Measurements from ENCODE around the gene ASCC1.
"Not testable (repeated sequence)": the region's sequence is repeated elsewhere in the genome, so short reads cannot be mapped to it uniquely, and the experiment has no call there.

Gene ASCC1, protein sequence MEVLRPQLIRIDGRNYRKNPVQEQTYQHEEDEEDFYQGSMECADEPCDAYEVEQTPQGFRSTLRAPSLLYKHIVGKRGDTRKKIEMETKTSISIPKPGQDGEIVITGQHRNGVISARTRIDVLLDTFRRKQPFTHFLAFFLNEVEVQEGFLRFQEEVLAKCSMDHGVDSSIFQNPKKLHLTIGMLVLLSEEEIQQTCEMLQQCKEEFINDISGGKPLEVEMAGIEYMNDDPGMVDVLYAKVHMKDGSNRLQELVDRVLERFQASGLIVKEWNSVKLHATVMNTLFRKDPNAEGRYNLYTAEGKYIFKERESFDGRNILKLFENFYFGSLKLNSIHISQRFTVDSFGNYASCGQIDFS

DNA sequence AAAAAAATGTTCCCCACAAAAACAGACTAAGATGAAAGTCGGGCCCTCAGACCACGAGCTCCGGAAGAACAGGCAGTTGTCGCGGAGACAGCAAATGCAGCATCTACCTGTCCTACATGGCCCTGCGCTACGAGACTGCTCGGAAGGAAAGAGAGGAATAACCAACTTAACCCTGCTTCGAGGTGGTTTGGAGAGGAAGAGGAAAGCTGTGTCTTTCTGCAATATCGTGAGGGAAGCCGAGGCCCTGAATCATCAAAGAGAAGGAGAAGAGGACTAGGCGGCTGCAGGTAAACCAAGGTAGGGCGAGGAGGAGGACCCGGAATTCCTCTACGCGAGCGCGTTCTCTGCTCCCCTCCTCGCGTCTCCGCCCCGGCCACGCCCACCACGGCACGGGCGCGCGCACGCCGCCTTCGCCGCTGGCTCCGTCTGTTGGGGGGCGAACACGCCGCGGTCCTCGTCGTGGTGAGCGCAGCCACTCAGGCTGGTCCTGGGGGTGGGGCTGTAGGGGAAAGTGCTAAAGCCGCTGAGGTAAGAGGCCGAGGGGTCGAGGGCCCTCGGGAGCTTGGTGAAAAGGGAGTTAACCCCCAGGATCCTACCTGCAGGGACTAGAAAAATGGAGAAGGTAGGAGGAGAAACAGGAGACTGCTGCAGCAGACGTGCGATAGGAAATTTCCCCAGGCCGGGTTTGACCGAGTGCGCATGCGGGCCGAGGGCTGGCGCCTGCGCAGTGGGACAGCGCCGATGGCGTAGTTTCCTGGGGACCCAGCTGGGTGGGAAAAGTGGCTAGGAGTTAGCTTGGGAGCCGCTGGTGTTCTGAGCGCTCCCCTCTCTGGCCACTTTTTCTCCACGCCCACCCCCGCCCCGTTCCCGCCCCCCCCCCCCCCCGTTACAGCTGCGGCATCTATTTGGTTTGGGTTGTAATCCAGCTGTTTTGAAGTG is at the start of gene ASCC1, which contains the start of gene ANAPC16:
ASCC1 (minus strand) TSS at position 666 of the 939 bp plus-strand sequence. CDS start 2,978 bp downstream, outside the sequence.
ANAPC16 (plus strand) TSS at position 402 of the 939 bp plus-strand sequence. CDS start 7,903 bp downstream, outside the sequence.
- DNase-seq, result peak; percentile 94

DNA sequence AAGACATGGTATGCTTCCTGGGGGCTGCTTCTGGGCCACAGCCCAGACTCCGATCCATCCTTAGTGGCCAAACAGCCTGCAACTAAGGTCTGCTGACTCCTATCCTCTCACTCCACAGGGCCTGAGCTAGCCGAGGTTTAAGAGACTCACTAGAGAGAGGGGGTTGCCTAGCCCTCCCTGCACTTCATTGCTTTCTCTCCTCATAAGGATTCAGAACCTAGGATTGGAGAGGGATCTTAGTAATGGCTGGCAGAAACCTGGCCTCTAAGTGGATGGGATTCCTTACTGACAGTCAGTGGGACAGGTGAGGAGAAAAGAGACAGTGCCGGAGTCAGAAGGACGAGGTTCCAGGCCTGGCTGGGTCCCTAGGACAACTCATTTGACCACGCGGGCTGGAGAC is 49.4 kb upstream of the ASCC1 start:
- DNase-seq, result no peak

DNA sequence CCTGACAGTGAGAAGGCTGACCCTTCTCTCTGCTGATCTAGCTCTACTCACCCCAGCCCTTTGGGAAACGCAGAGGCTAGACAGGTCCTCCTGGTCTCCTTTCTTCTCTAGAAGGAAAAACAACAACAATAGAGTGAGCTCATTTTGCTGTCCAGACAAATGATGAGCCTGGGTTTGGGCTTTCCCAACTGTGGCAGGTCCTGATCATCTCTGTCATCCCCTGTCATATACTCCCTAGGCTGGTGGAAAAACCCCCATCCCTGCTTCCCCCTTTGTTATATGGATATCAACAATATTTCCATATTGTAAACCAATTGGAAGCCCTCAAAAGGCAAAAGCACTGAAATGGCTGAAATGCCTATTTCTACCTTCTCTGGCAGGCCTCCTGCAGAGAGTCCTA is 48.5 kb upstream of the ASCC1 start:
- no peak for DNase-seq

GRCh38 chr10:72263613-72264241 is 47.7 kb upstream of the ASCC1 start:
- DNase-seq, result peak; percentile 74

DNA sequence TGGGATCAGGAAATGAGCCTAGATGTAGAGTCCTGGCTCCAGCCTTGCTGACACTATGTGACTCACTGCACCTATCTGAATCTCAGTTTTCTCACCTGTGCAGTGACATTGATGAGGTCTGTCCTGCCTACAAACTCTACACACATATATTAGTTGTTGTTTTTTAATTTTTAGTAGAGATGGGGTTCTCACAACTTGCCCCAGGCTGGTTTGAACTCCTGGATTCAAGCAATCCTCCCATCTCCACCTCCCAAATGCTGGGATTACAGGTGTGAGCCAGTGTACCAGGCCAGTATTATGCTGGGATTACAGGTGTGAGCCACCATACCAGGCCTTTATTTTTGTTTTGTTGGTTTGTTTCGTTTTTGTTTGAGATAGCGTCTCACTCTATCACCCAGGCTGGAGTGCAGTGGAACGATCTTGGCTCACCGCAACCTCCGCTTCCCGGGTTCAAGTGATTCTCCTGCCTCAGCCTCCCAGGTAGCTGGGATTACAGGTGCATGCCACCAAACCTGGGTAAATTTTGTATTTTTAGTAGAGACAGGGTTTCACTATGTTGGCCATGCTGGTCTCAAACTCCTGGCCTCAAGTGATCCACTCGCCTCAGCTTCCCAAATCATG is 45.8 kb upstream of the ASCC1 start:
- DNase-seq, result peak; percentile 50

- DNase-seq, result peak; percentile 65
Measured at GRCh38 chr10:72260976-72261783, 45.1 kb upstream of the ASCC1 start.

GRCh38 chr10:72260239-72260975 is 44.3 kb upstream of the ASCC1 start:
- DNase-seq, result peak; percentile 84

DNA sequence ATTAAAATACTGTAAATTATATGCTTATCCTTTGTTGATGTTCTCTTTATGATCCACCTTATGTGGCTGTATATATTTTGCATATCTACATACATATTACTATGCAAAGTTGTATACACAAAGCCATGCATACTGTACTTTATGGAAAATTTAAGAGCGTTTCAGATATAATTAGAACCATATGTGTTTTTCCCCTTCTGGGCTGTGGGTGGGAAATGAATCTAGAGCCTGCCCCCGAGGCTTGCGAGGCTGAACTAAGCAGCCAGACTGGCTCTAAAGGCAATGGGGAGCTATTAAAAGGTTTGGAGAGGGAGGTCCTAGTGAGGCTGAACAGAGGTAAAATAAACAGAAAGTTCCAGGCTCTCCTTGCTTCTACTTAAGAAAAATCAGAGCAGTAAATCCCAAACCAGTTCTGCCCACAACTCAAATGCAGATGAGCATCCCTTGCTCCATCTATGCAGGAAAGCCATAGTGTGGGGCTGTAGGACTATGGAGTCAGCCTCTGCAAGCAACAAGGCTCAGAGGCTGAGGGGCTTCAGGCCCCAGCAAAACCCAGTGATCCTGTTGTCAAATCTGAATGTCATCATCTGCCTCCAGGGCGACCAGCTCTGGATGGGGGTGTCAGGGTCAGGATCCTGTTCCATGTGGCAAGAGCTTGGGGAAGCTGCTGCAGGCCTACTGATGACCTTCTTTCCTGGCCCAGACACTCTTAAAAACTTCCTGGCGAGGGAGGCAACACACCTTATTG is 43.6 kb upstream of the ASCC1 start:
- peak; percentile 21 for DNase-seq

DNA sequence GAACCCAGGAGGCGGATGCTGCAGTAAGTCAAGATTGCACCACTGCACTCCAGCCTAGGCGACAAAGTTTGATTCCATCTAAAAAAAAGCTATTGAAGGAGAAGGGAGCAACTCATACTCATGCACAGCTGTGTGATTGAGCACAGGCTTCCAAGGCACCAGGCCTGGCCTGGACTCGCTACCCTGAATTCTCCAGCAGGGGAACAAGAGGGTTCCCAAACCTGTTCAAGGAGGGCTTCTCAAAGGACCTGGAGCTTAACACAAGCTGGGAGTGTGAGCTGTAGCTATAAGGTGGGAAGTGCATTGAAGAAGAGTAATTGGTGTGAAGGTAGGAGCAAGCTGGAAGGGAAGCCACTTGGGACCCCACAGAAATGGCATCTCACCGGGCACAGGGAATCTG is 42.5 kb upstream of the ASCC1 start:
- no peak for DNase-seq

- DNase-seq, result no peak
Measured at GRCh38 chr10:72257051-72257892, 41.2 kb upstream of the ASCC1 start.

- DNase-seq, result no peak
Measured at GRCh38 chr10:72255977-72256729, 40.1 kb upstream of the ASCC1 start.

- DNase-seq, result peak; percentile 55
Measured at GRCh38 chr10:72254813-72255568, 38.9 kb upstream of the ASCC1 start.

- no peak for DNase-seq
Measured at GRCh38 chr10:72253578-72253977, 37.5 kb upstream of the ASCC1 start.

- DNase-seq, result no peak
Measured at GRCh38 chr10:72252972-72253371, 36.9 kb upstream of the ASCC1 start.

DNA sequence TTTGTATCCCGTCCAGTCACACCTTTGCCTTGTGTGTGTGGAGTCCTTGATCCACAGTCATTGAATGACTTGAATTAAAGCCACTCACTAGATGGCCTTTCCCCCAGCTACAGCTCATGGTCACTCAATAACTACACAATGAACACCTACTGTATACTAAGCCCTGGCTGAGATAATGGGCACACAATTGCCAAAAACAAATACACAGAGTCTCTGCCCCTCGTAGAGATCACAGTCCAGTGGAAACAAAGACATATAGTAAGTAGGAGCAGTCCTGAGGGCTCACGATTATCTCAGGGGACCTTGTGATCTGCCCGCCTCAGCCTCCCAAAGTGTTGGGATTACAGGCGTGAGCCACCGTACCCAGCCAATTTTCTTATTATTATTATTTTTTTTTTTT is 35.6 kb upstream of the ASCC1 start:
- DNase-seq, result no peak

- DNase-seq, result no peak
Measured at GRCh38 chr10:72250666-72251065, 34.6 kb upstream of the ASCC1 start.

DNA sequence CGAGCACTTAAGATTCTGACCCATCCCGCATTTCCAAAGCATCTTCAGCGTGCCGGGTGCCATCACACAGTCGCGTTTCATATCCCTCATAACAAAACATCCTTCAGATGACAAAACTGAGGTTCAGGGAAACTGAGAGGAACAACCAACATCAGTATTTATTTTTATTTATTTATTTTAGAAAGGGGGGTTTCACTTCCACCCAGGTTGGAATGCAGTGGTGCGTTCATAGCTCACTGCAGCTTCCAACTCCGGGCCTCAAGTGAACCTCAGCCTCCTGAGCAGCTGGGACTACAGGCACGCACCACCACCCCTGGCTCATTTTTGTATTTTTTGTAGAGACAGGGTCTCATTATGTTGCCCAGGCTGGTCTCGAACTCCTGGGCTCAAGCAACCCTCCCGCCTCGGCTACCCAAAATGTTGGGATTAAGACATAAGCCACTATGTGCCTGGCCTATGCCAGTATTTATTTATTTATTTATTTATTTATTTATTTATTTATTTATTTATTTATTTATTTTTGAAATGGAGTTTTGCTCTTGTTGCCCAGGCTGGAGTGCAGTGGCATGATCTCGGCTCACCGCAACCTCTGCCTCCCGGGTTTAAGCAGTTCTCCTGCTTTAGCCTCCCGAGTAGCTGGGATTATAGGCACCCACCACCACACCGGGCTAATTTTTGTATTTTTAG is 33.2 kb upstream of the ASCC1 start:
- not testable (repeated sequence) for DNase-seq

Measured in CD4-positive, alpha-beta T cell treated with Interleukin-6 for 4 hours (primary cell).